CD1c-positive myeloid dendritic cell (primary cell): ENCODE measurements around the gene PEF1.

Experiments used
- DNase-seq: peaks from one replicate; pipeline ENCODE4 v3.0.0-alpha.2; 2016; ENCODE audit errors: extremely low spot score

PEF1 gene

GRCh38 chr1:31671147-31671546 lies 26.5 kb upstream of the PEF1 start:
- DNase-seq = no peak

DNA sequence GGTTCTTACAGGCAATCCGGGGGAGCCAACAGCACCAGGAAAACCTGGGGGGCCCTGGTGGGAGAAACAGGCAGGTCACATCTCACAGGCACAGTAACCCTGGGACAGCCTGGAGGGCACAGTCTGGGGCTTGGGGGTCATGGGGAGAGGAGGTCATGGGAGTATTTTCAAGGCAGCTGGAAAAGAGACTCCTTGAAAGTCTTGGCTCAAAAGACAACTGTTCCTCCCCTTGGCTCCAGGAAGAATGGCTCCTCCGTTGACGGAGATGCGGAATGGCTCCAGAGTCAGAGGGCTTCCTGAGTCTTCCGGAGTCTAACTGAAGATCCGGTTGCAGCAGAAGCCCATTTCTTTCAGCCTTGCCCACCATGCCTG lies 25.9 kb upstream of the PEF1 start:
- no peak for DNase-seq

DNA sequence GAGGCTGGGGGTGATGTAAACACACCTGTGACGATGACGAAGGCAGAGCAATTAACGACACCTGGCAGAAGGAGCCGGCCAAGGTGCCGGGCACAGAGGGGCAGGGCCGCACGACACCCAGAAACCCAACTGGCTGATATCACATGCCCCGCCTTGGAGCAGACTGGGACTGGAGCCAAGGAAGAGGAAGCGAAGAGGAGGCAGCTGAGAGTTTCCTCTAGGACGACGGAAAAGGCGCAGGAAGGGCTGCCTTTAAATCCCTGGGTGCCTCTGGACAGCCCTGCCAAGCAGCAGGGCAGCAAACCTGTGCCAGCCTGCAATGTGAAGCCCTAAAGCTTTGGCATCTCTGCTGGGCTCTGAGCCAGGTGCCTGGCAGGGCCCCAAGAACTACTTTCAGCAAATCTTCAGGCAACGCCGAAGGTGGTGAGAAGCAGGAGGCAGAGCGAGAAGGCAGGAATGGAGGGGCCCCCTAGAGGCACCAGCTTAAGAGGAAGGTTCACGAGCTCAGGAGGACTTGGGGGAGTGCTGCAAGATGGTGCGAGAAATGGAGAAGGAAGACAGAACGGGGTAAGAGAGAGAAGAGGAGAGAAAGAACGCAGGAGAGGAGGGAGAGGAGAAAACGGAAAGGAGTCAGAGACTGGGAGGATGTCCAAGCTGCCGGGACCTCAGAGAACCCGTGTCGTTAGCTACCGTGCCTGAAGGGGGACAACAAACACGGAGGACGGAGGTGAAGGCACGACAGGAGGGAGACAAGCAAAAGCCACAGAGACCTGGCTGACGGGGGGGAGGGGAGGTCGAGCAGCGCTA lies 25.3 kb upstream of the PEF1 start:
- DNase-seq = peak; percentile 34

- DNase-seq = no peak
Observed at GRCh38 chr1:31669433-31669785, 24.7 kb upstream of the PEF1 start.

- DNase-seq = no peak
Observed at GRCh38 chr1:31668303-31668883, 23.7 kb upstream of the PEF1 start.

DNA sequence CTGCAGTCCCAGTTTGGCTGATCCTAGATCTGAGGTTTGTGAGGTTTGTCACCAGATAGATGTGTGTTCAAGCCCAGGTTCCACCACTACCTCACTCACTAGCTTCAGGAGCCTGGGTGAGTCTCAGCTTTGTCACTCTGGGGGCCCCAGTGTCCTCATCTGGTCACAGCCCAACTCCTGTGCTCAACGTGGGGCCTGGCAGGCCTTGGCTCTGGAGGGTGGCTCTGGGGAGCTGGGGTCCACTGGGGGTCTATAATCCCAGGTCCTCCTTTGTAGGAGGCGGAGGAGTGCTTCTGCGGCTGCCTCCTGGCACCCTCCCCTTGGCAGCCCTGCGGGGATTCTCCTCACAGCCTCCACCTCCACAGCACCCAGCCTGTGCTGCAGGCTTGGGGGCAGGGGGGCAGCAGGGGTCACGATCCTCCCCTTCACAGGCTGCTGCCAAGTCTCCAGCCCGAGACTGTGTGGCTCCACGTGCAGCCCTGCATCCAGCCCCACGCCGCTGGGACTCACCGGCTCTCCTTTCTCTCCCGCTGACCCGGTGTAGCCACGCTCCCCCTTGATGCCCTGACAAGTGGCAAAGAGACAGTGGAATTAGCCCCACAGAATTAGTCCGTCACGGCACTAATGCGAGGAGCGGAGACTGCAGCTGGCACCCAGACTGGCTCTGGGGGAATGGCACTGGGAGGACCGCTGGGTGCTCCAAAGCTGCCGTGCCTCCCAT lies 22.5 kb upstream of the PEF1 start:
- no peak for DNase-seq

DNA sequence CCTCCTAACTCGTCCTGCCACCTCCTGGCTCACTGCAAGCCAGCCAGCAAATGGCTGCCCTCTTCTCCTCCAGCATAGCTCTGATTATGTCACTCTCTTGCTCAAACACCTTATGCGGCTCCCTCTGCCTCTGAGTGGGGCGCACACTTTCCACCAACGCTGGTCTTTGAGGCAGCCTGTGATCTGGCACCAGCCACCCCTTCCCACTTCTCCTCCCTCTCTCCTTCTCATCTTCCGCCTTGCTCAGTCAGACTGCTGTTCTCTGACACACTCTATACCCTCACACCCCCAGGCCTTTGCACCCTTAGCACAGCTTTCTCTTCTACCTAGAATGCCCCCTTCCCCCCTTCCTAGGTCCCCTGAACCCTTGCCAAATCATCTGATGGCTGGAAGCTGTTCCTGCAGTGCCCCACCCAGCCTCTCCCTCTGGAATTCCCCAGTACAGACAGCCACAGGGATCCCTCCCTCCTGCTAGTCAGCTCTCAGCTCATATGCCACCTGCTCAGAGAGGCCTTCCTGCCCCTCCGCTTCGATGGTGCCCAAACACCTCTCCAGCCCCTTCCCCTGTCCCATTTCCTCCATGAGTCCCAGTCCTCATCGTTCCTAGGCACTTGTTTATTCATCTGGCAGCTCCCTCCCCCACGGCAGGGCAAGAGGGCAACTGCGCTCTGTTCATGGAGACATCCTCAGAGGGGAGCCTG lies 21.7 kb upstream of the PEF1 start:
- no peak for DNase-seq

GRCh38 chr1:31665234-31665878 lies 20.7 kb upstream of the PEF1 start:
- no peak for DNase-seq

DNA sequence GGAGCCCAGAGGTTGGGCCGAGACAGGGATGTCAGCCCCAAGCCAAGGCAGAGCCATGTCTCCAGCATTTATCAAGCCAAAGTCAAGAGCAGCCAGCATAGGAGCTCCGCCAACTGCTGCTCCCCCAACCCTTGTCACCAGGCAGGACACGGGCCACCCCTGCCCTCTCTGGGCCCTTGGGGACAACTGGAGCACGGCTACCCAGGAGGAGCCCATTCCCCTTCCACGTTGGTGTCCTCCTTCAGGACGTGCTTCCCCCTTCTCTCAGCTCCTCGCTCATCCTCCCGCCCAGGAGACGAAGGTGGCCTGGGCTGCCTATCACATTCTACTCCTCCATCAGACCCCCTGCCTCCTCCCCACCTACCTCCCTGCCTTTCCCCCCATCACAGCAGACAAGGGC lies 19.9 kb upstream of the PEF1 start:
- no peak for DNase-seq

- peak; percentile 70 for DNase-seq
Observed at GRCh38 chr1:31663622-31664452, 19.2 kb upstream of the PEF1 start.

- no peak for DNase-seq
Observed at GRCh38 chr1:31662463-31662862, 17.8 kb upstream of the PEF1 start.

DNA sequence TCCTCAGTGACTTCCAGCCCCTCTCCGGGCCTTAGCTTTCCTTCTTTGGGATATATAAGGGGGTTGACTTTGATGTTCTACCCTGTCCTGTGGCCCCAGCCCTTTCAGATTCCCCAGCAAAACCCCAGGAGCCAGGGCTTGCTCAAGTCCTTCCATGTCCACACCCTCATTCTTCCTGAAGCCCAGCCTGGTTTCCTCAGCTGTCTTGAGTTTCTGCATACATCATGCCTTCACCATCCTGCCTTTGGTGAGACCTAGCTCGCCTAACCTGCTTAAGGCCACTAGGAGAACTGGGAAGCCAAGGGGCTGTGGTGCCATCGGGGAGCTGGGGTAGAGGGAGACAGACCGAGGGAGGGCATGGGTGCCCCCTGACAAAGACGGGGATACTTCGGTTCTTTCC lies 17.2 kb upstream of the PEF1 start:
- no peak for DNase-seq

DNA sequence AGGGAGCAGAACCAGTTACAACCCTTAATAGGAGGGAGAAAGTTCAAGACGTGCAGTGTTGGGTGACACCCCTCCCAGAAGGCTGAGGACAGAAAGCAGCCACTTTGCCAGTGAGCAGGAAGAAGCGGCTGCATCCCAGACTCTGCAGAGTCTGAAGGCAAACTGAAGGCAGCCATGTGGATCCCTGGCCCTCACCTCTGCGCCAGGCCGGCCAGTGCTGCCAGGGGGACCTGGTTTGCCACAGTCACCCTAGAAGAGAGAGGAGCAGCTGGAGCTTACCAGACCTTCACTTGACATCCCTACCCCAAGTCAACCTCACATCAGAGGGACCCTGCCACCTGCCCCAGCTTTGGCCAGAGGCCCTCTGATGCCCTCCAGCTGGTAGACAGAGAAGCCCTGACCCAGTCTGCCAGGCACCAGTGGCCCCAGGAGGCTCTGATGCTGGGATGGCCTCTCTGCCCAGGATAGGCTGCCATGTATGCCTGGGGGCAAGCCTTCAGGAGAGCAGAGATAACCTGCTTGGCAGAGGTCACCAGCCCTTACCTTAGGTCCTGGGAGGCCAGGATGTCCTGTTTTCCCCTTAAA lies 16.3 kb upstream of the PEF1 start:
- no peak for DNase-seq

- DNase-seq = no peak
Observed at GRCh38 chr1:31659889-31660288, 15.2 kb upstream of the PEF1 start.

DNA sequence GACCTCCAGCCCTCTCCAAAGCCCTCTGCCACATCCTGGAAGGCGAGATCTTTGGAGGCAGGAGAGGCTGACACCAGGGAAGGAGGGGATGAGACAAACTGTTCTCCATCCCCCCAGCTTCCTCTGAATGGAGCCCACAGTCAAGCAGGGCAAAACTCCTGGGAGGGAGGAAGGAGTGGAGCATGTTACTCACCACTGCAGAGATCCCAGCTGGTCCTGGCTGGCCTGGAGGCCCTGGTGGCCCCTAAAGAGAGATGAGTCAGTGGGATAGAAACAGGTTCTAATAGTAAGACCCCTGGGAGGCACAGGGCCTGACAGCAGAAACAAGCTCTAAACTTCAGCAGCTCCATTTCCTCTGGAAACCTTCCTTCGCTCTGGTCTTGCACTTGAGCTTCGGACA lies 14.0 kb upstream of the PEF1 start:
- no peak for DNase-seq

- DNase-seq = no peak
Observed at GRCh38 chr1:31657972-31658510, 13.4 kb upstream of the PEF1 start.

DNA sequence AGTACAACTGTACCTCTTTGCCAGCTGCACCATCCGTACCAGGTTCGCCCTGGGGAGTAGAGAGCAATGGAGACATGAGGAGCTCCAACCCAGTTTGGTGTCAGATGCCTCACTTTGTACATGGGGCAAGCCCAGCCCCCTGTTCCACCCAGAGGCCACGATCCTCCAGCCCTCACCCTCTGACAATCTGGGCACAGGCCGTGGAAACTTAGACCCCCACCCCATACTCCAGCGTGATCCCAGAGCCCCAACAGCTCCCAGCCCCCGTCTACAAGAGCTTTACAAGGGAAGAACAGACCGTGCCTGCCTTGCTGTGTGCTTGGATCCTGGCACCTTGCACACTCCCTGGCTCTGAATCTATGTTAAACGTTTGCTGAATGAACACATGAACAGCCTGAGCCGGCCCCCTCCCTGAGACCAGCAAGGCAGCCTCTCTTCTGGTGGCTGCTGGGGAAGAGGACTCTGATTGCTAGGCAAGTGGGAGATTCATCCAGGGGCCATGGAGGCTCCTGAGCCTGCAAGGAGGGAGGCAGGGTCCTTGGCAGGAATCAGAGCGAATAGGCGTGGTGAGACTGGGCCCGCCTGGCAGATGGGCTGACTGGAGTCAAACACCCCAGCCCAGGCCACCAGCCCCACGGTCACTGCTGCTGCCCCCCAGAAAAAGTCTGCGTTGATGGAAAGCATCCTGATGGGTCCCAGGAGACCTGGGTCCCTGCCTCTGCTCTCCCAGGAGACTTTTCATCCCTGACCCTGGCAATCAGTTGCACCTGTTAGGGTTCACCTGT lies 12.5 kb upstream of the PEF1 start:
- DNase-seq = no peak

DNA sequence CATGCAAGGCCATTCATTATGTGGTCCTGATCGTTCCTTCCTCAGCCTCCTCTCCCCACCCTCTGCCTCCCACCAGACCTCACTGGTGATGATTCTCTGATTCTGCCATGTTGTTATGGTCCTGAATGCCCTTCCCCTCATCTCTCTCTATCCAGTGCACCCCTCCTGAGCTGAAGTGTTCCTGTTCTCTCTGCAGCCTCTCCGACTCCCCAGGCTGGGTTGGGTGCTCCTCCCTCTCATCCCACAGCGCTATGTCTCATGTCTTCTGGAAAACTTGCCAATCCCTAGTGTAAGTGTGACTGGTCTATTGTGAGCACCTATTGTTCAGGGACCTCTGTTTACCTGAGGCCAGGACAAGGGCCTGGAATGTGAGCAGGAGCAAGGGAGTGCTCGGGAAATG lies 11.1 kb upstream of the PEF1 start:
- DNase-seq = no peak

GRCh38 chr1:31655104-31655503 lies 10.4 kb upstream of the PEF1 start:
- DNase-seq = no peak

DNA sequence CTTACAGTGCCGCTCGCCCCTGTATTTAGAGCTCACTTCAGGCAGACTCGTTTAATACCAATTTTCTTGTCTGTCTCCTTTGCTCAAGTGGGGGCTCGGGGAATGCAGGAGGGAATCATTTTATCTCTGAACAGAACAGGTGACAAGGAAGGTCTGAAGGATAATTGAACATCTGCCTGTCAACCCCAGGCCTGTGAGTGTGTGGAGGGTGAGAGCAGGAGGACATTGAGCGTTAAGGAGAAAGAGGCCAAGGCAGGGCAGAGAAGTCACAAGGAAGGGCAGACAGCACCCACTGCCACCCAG lies 9.7 kb upstream of the PEF1 start:
- no peak for DNase-seq
